Spinal cord (tissue), 10 donors: ENCODE measurements around the gene KCNH2. TPM values are rescaled to one million over a fixed set of nuclear protein-coding genes. Genes with fewer than 3 reads are reported as not detected.

Experiments
- DNase-seq, 6 donors: peaks; one replicate each; pipeline versions ENCODE4 v3.0.0 to v3.0.0-alpha.2; 2013 to 2015; ENCODE audit warnings: low spot score in 6 of 6, low read depth in 4 of 6
- H3K27ac ChIP-seq: one replicate; pipeline ENCODE4 v1.5.1; 2013; ENCODE audit warnings: low read depth, low read length, control low read depth
- H3K27me3 ChIP-seq: one replicate; pipeline ENCODE4 v1.6.1; 2013; ENCODE audit warnings: low read length; ENCODE audit not compliant: control insufficient read depth, insufficient read depth
- H3K36me3 ChIP-seq: one replicate; pipeline ENCODE4 v1.6.1; 2013; ENCODE audit warnings: low read length; ENCODE audit not compliant: control insufficient read depth, insufficient read depth
- H3K4me1 ChIP-seq: one replicate; pipeline ENCODE4 v1.6.1; 2013; ENCODE audit warnings: low read length; ENCODE audit not compliant: control insufficient read depth, insufficient read depth
- H3K4me3 ChIP-seq: one replicate; pipeline ENCODE4 v1.5.1; 2013; ENCODE audit warnings: low read depth, low read length, control low read depth
- H3K9me3 ChIP-seq: one replicate; pipeline ENCODE4 v1.6.1; 2013; ENCODE audit warnings: low read length; ENCODE audit not compliant: control insufficient read depth, insufficient read depth
- WGBS: methylation state at CpG from one replicate; pipeline ENCODE4 v1.1.5; 2013; ENCODE audit warnings: missing lambda C conversion rate; ENCODE audit not compliant: insufficient coverage; 5-methylcytosine and 5-hydroxymethylcytosine counted together
- polyA plus RNA-seq, 2 donors: library from polyadenylated mRNA; unstranded; fragments of 120-200 nt; gene quantifications; one replicate each; pipeline ENCODE4 v1.2.1, GENCODE V29; 2013; ENCODE audit not compliant: insufficient read length in 2 of 2
- total RNA-seq, 2 donors: library from RNA; depleted of rRNA in 1 of 2; stranded (reverse); fragments of 120-200 nt in 1 of 2; fragments of >200 nt in 1 of 2; gene quantifications; one replicate each; pipeline versions ENCODE4 v1.2.3 to v1.2.4, GENCODE V29; 2013 to 2014
- donor health status: healthy.

The KCNH2 gene
- total and polyA plus RNA-seq, 4 donors: 9.1 to 39.4 (median 24.8) TPM

GRCh38 chr7:150927956-150928344, 50.2 kb downstream of the KCNH2 start:
- H3K4me3 ChIP-seq: no peak overlapping the region
- no peaks in the 10 kb centered on the region for H3K36me3 ChIP-seq
- no peaks in the 10 kb centered on the region for H3K27me3 ChIP-seq
- peaks cover 8% of the 10 kb centered on the region for H3K4me1 ChIP-seq
- H3K27ac ChIP-seq: no peak overlapping the region
- H3K9me3 ChIP-seq: no peaks in the 10 kb centered on the region
- no CpG with 5 or more reads among the region's 4 CpGs for WGBS
- DNase-seq: peak in 1 of 6 donors; percentile 75

- H3K27me3 ChIP-seq: no peaks in the 10 kb centered on the region
- H3K4me1 ChIP-seq: peaks cover 8% of the 10 kb centered on the region
- no peaks in the 10 kb centered on the region for H3K9me3 ChIP-seq
- no peak overlapping the region for H3K4me3 ChIP-seq
- no peak overlapping the region for H3K27ac ChIP-seq
- no peaks in the 10 kb centered on the region for H3K36me3 ChIP-seq
- no peak for DNase-seq
- WGBS: 73% methylated on average over 4 of the region's 6 CpGs
Measured at GRCh38 chr7:150927157-150927955, 50.8 kb downstream of the KCNH2 start.

- WGBS: 86% methylated on average over 6 of the region's 7 CpGs
- Histone ChIP-seq H3K27me3 (no peaks in the 10 kb centered on the region), H3K9me3 (no peaks in the 10 kb centered on the region), H3K4me3 (no peak overlapping the region), H3K4me1 (peaks cover under 1% of the 10 kb centered on the region), H3K27ac (no peak overlapping the region), H3K36me3 (no peaks in the 10 kb centered on the region)
- DNase-seq: no peak
Measured at GRCh38 chr7:150926066-150926465, 52.1 kb downstream of the KCNH2 start.

- Histone ChIP-seq H3K36me3 (no peaks in the 10 kb centered on the region), H3K4me1 (no peaks in the 10 kb centered on the region), H3K27me3 (no peaks in the 10 kb centered on the region), H3K4me3 (no peak overlapping the region), H3K9me3 (no peaks in the 10 kb centered on the region), H3K27ac (no peak overlapping the region)
- no peak for DNase-seq
- WGBS: 42% methylated on average over 8 of the region's 10 CpGs
Measured at GRCh38 chr7:150924369-150924781, 53.7 kb downstream of the KCNH2 start.

GRCh38 chr7:150923802-150924201, 54.3 kb downstream of the KCNH2 start:
- Histone ChIP-seq H3K27me3 (no peaks in the 10 kb centered on the region), H3K27ac (no peak overlapping the region), H3K36me3 (no peaks in the 10 kb centered on the region), H3K9me3 (no peaks in the 10 kb centered on the region), H3K4me3 (no peak overlapping the region), H3K4me1 (no peaks in the 10 kb centered on the region)
- no peak for DNase-seq
- WGBS: no CpG with 5 or more reads among the region's 1 CpG

- Histone ChIP-seq H3K9me3 (no peaks in the 10 kb centered on the region), H3K36me3 (no peaks in the 10 kb centered on the region), H3K4me1 (no peaks in the 10 kb centered on the region), H3K27ac (no peak overlapping the region), H3K27me3 (no peaks in the 10 kb centered on the region), H3K4me3 (no peak overlapping the region)
- peak in 2 of 6 donors; percentile 52 to 63 for DNase-seq
Measured at GRCh38 chr7:150923196-150923595, 54.9 kb downstream of the KCNH2 start.

- H3K27me3 ChIP-seq: no peaks in the 10 kb centered on the region
Measured at GRCh38 chr7:150919160-150919559, 59.0 kb downstream of the KCNH2 start.

GRCh38 chr7:150918378-150918777, 59.7 kb downstream of the KCNH2 start:
- WGBS: 45% methylated on average over 5 of the region's 6 CpGs
- Histone ChIP-seq H3K4me1 (no peaks in the 10 kb centered on the region), H3K27me3 (no peaks in the 10 kb centered on the region), H3K27ac (no peak overlapping the region), H3K9me3 (no peaks in the 10 kb centered on the region), H3K4me3 (no peak overlapping the region), H3K36me3 (no peaks in the 10 kb centered on the region)
- no peak for DNase-seq

More at GRCh38 chr7:150919160-150919559, 59.0 kb downstream of the KCNH2 start:
- no peak overlapping the region for H3K4me3 ChIP-seq
- no peak overlapping the region for H3K27ac ChIP-seq
- WGBS: 100% methylated on average over 4 of the region's 10 CpGs
- H3K36me3 ChIP-seq: no peaks in the 10 kb centered on the region
- H3K4me1 ChIP-seq: no peaks in the 10 kb centered on the region
- no peak for DNase-seq
- H3K9me3 ChIP-seq: no peaks in the 10 kb centered on the region

- Histone ChIP-seq H3K36me3 (no peaks in the 10 kb centered on the region), H3K27me3 (no peaks in the 10 kb centered on the region), H3K27ac (no peak overlapping the region), H3K4me3 (no peak overlapping the region), H3K9me3 (no peaks in the 10 kb centered on the region), H3K4me1 (no peaks in the 10 kb centered on the region)
- DNase-seq: peak in 1 of 6 donors; percentile 71
- WGBS: no CpG with 5 or more reads among the region's 7 CpGs
Measured at GRCh38 chr7:150917969-150918368, 60.2 kb downstream of the KCNH2 start.

- H3K27me3 ChIP-seq: no peaks in the 10 kb centered on the region
- 96% methylated on average over 10 of the region's 10 CpGs for WGBS
- DNase-seq: no peak
- no peaks in the 10 kb centered on the region for H3K9me3 ChIP-seq
- no peak overlapping the region for H3K27ac ChIP-seq
- H3K4me3 ChIP-seq: no peak overlapping the region
- H3K4me1 ChIP-seq: no peaks in the 10 kb centered on the region
- H3K36me3 ChIP-seq: no peaks in the 10 kb centered on the region
Measured at GRCh38 chr7:150916670-150917069, 61.5 kb downstream of the KCNH2 start.
